ENCODE results near the gene ITPRIPL2.

Gene ITPRIPL2

DNA sequence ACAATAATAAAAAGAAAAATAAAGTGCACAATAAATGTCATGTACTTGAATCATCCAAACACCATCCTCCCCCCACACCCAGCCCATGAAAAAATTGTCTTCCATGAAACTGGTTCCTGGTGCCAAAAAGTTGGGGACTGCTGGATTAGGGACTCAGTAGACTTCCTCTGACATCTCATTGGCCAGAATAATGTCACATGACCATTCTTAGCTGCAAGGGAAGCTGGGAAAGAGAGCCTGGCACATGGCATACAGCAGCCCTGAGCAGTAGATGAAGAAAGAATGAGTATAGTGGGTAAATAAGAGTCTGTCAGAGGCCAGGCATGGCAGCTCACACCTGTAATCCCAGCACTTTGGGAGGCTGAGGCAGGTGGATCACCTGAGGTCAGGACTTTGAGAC lies 12.5 kb downstream of the ITPRIPL2 start:
- POLR2A ChIA-PET: no interaction called here
- CTCF ChIA-PET: no interaction called here
- H3K4me3 ChIP-seq (ENCODE audit: low read depth, low read length): no peak overlapping the region
- TF ChIP-seq, protein P1, sequence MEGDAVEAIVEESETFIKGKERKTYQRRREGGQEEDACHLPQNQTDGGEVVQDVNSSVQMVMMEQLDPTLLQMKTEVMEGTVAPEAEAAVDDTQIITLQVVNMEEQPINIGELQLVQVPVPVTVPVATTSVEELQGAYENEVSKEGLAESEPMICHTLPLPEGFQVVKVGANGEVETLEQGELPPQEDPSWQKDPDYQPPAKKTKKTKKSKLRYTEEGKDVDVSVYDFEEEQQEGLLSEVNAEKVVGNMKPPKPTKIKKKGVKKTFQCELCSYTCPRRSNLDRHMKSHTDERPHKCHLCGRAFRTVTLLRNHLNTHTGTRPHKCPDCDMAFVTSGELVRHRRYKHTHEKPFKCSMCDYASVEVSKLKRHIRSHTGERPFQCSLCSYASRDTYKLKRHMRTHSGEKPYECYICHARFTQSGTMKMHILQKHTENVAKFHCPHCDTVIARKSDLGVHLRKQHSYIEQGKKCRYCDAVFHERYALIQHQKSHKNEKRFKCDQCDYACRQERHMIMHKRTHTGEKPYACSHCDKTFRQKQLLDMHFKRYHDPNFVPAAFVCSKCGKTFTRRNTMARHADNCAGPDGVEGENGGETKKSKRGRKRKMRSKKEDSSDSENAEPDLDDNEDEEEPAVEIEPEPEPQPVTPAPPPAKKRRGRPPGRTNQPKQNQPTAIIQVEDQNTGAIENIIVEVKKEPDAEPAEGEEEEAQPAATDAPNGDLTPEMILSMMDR (IDR thresholded peaks at IDR 0.05; ENCODE audit: insufficient read depth, low read length, missing control alignments): no peak
- DNase-seq (ENCODE audit: low read depth, low spot score): no peak

DNA sequence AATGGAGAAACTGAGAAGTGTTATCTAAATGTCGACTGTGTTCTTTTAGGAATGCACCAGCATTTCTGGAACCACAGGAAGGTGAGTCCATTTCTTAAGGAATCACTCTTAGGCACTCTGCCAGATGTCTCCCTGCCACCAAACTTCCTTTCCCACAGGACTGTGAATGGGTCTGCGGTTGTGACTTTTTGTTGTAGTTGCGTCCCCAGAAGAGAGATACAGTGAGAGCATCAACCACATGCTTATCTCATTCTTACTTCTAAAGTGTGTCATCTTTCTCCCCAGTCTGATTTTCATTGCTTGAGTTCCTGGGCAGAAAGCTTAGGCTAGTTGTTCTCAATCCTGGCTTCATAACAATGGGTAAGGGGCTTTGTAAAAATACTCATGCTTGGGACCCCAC lies 13.4 kb downstream of the ITPRIPL2 start:
- CTCF ChIA-PET: interaction anchor here (1.6 kb wide), 1 partner anchor 41 kb away, joined by 5 read pairs; no protein-coding TSS in a partner anchor

DNA sequence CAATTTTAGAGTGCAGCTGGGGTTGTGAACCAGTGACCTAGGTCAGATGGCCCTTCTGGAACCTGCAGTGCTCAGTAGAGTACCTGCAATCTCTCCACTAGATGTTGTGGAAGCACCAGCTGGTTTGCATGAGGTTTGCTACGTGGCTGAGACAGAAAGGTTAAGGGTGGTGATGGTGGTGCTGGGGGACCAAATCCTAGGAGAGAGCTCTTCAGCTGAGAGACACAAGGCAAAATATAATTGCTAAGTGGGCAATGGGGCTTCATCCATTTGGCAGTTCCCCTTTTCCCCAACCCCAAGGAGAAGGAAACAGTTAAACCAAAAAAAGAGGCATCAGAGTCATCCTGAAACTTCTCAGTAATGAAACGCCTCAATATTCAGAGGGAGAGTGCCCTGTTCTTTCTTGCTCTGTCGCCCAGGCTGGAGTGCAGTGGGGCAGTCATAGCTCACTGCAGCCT lies 13.9 kb downstream of the ITPRIPL2 start:
- TF ChIP-seq, protein P1 (IDR thresholded peaks at IDR 0.05; ENCODE audit: insufficient read depth, low read length, missing control alignments): no peak
- ChIA-PET POLR2A (interaction anchor here (0.6 kb wide), 1 partner anchor 15 kb away, joined by 4 read pairs; no protein-coding TSS in a partner anchor), CTCF (interaction anchor here (1.6 kb wide), 1 partner anchor 42 kb away, joined by 5 read pairs; no protein-coding TSS in a partner anchor)
- no peak for DNase-seq (ENCODE audit: low read depth, low spot score)
- no peak overlapping the region for H3K4me3 ChIP-seq (ENCODE audit: low read depth, low read length)

More for the DNA sequence above, 13.4 kb downstream of the ITPRIPL2 start:
- DNase-seq (ENCODE audit: low read depth, low spot score): no peak
- H3K4me3 ChIP-seq (ENCODE audit: low read depth, low read length): no peak overlapping the region
- POLR2A ChIA-PET: interaction anchor here (0.6 kb wide), 1 partner anchor 14 kb away, joined by 4 read pairs; no protein-coding TSS in a partner anchor
- TF ChIP-seq, protein P1 (IDR thresholded peaks at IDR 0.05; ENCODE audit: insufficient read depth, low read length, missing control alignments): no peak

DNA sequence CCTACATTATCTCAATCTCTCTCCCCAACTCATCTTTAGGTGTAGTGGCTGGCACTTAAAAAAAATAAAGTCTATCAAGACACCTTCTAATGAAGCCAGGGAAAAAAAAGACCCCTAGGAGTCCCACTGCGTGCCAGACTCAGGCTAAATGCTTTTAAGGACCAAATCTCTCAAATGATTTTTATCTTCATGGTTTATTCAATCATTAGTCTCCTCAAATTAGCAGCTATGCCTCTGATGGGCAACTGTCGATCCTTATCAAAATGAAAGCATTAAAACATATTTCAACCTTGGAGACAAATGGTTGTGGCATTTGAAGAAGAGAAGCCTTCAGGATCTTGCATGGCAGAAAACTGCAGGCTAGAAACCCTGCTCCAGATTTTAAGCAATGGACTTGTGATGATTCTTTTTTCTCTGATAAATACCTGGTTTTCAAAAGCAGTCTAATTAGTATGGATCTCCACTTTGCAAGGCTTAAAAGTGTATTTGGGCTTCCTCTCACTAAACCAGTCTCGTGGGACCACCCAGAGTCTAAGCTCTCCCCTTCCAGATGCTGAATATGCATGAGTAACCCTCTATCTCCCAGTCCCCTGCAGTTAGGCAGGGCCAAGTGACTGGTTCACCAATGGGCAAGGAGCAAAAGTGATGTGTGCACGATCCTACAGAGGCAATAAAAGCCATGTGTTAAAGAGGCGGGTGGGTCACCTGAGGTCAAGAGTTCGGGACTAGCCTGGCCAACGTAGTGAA lies 14.9 kb downstream of the ITPRIPL2 start:
- POLR2A ChIA-PET: no interaction called here
- DNase-seq (ENCODE audit: low read depth, low spot score): no peak
- TF ChIP-seq, protein P1 (IDR thresholded peaks at IDR 0.05; ENCODE audit: insufficient read depth, low read length, missing control alignments): no peak
- H3K4me3 ChIP-seq (ENCODE audit: low read depth, low read length): no peak overlapping the region
- CTCF ChIA-PET: interaction anchor here (1.0 to 1.6 kb wide), 2 partner anchors 10 to 43 kb away, joined by 4 to 5 read pairs; no protein-coding TSS in a partner anchor

DNA sequence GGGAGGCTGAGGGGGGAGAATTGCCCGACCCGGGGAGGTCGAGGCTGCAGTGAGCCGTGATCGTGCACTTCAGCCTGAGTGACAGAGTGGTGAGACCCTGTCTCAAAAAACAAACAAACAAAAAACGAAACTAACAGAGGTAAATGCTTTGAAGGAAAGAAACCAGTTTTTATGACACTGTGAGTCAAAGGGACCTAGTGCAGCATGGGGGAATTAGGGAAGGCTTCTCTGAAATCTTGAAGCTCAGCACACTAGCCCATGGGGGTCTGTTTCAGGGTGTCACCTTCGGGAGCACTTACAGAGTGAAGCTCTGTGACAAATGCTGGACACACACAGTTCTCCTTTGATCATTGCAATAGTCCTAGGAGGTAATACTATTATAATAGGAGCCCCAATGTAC lies 16.6 kb downstream of the ITPRIPL2 start:
- TF ChIP-seq, protein P1 (IDR thresholded peaks at IDR 0.05; ENCODE audit: insufficient read depth, low read length, missing control alignments): no peak
- H3K4me3 ChIP-seq (ENCODE audit: low read depth, low read length): no peak overlapping the region
- no peak for DNase-seq (ENCODE audit: low read depth, low spot score)
- POLR2A ChIA-PET: no interaction called here
- CTCF ChIA-PET: interaction anchor here (0.7 to 1.7 kb wide), 3 partner anchors 16 to 50 kb away, joined by 3 to 8 read pairs (median 5); partner anchors contain the start of gene ITPRIPL2

Measured in AG04449 (cell line).